ENCODE data around the gene UNCX.

DNA sequence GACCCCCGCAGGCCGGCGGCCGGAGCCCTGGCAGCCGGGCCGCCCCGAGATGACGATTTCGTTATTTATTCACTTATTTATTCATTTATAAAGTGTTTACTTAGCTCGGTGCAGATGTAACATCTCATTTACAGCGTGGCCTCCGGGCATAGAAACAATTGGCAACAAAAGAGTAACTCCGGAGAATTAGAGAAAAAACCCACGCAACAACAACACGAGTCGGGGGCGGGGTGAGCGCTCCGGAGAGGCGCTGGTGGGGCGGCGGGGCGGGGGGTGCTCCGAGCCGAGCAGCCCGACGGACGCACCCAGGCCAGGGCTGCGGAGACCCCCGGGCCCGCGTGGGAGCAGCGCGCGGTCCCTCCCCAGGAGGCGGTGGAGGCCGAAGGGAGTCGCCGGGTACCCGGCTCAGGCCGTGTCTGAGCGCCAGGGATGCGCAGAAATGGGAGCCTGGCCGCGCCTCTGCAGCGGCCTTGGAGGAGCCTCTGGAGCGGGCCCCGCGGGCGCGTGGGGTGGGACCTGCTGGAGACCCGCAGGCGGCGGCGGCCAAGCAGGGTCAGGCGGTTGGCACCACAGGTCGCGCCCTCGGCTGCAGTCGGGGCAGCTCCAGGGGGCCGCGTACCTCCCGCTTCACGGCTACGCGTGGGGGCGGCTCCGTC lies 14.3 kb downstream of the UNCX start:
- TF ChIP-seq, protein P1, sequence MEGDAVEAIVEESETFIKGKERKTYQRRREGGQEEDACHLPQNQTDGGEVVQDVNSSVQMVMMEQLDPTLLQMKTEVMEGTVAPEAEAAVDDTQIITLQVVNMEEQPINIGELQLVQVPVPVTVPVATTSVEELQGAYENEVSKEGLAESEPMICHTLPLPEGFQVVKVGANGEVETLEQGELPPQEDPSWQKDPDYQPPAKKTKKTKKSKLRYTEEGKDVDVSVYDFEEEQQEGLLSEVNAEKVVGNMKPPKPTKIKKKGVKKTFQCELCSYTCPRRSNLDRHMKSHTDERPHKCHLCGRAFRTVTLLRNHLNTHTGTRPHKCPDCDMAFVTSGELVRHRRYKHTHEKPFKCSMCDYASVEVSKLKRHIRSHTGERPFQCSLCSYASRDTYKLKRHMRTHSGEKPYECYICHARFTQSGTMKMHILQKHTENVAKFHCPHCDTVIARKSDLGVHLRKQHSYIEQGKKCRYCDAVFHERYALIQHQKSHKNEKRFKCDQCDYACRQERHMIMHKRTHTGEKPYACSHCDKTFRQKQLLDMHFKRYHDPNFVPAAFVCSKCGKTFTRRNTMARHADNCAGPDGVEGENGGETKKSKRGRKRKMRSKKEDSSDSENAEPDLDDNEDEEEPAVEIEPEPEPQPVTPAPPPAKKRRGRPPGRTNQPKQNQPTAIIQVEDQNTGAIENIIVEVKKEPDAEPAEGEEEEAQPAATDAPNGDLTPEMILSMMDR (IDR thresholded peaks at IDR 0.05; ENCODE audit: poor library complexity), result no peak
- TF ChIP-seq EZH2 (IDR thresholded peaks at IDR 0.05; ENCODE audit: borderline replicate concordance), result peak; percentile 98

All from hepatocyte (in vitro differentiated cells).